IMR-90 (cell line): ENCODE results near the gene SMG5. TPM values are rescaled to one million over a fixed set of nuclear protein-coding genes. Genes with fewer than 3 reads are reported as not detected.

ENCODE experiments used
- ATAC-seq: fragments of 200-7000 bp; cut with Tn5 transposase; 2 replicates; pipeline ENCODE4 v1.9.1; 2020; ENCODE audit warnings: low read depth, mild to moderate bottlenecking, moderate library complexity
- BruUV-seq: library from RNA; stranded (reverse); fragments of 400-500 nt; replicated peaks from 2 replicates; lab custom pipeline; 2021; lab: Mats Ljungman, UMichigan
- CTCF ChIA-PET: fragments of 300-600 bp; formaldehyde crosslinking; extraction: SDS; loops from one replicate; lab custom pipeline; 2021; ENCODE audit warnings: antibody characterized with exemption; lab: Yijun Ruan, JAX
- POLR2A ChIA-PET: fragments of 300-600 bp; sonication (Branson Sonifier 250); formaldehyde crosslinking; loops from one replicate; lab custom pipeline; 2022; ENCODE audit warnings: antibody characterized with exemption; ENCODE audit not compliant: unreplicated experiment; lab: Charles Lee
- DNase-seq: peaks from one replicate; pipeline ENCODE4 v3.0.0; 2013
- H2AFZ ChIP-seq: replicated peaks from 2 replicates; pipeline ENCODE3; 2013; ENCODE audit warnings: low read length, mild to moderate bottlenecking; ENCODE audit not compliant: poor library complexity
- H2AK5ac ChIP-seq: 2 replicates; pipeline ENCODE4 v1.6.1; 2013; ENCODE audit warnings: low read depth, low read length, inconsistent platforms
- H2AK9ac ChIP-seq: replicated peaks from 2 replicates; pipeline ENCODE3; 2013; ENCODE audit warnings: mild to moderate bottlenecking, low read depth, low read length, moderate library complexity; ENCODE audit not compliant: poor library complexity
- H2BK120ac ChIP-seq: 2 replicates; pipeline ENCODE4 v1.6.1; 2013; ENCODE audit warnings: low read depth, low read length, inconsistent platforms
- H2BK15ac ChIP-seq: 3 replicates; pipeline ENCODE4 v1.6.1; 2013; ENCODE audit warnings: low read depth, low read length, inconsistent platforms
- H2BK20ac ChIP-seq: 2 replicates; pipeline ENCODE4 v1.6.1; 2013; ENCODE audit warnings: low read depth, mild to moderate bottlenecking, inconsistent platforms, low read length, moderate library complexity
- H2BK5ac ChIP-seq: 2 replicates; pipeline ENCODE4 v1.6.1; 2013; ENCODE audit warnings: mild to moderate bottlenecking, low read depth, low read length, inconsistent platforms; ENCODE audit not compliant: poor library complexity, severe bottlenecking
- H3K14ac ChIP-seq: replicated peaks from 2 replicates; pipeline ENCODE4 v1.6.1; 2013; ENCODE audit warnings: low read depth, low read length, inconsistent platforms
- H3K18ac ChIP-seq: 2 replicates; pipeline ENCODE4 v1.6.1; 2013; ENCODE audit warnings: low read depth, low read length, control low read depth
- H3K23ac ChIP-seq: 2 replicates; pipeline ENCODE4 v1.6.1; 2013; ENCODE audit warnings: low read depth, low read length, inconsistent platforms
- H3K27ac ChIP-seq: 2 replicates; pipeline ENCODE4 v1.5.1; 2013; ENCODE audit warnings: mild to moderate bottlenecking, control low read depth, low read length; ENCODE audit not compliant: insufficient read depth
- H3K27me3 ChIP-seq: 2 replicates; pipeline ENCODE4 v1.6.1; 2013; ENCODE audit warnings: low read length; ENCODE audit not compliant: control insufficient read depth, insufficient read depth
- H3K36me3 ChIP-seq: 2 replicates; pipeline ENCODE4 v1.6.1; 2013; ENCODE audit warnings: low read length, mixed read lengths; ENCODE audit not compliant: control insufficient read depth, insufficient read depth
- H3K4ac ChIP-seq: 2 replicates; pipeline ENCODE4 v1.6.1; 2013; ENCODE audit warnings: low read depth, low read length, inconsistent platforms
- H3K4me1 ChIP-seq: 2 replicates; pipeline ENCODE4 v1.6.1; 2013; ENCODE audit warnings: low read length, mixed read lengths; ENCODE audit not compliant: control insufficient read depth, insufficient read depth
- H3K4me2 ChIP-seq: 2 replicates; pipeline ENCODE4 v1.6.1; 2013; ENCODE audit warnings: low read depth, mild to moderate bottlenecking, control low read depth, low read length, moderate library complexity
- H3K4me3 ChIP-seq: 2 replicates; pipeline ENCODE4 v1.5.1; 2013; ENCODE audit warnings: low read depth, mild to moderate bottlenecking, control low read depth, low read length, moderate library complexity; ENCODE audit not compliant: insufficient read depth
- H3K56ac ChIP-seq: 2 replicates; pipeline ENCODE4 v1.6.1; 2013; ENCODE audit warnings: low read length, inconsistent platforms; ENCODE audit not compliant: insufficient read depth; ENCODE audit errors: extremely low read depth
- H3K79me1 ChIP-seq, 2 experiments: 2 replicates each; pipeline ENCODE4 v1.6.1; 2013; ENCODE audit warnings: low read length in 2 of 2, inconsistent platforms in 1 of 2, low read depth in 1 of 2
- H3K9ac ChIP-seq: 2 replicates; pipeline ENCODE4 v1.6.1; 2013; ENCODE audit warnings: low read depth, low read length, control low read depth
- H3K9me1 ChIP-seq: 2 replicates; pipeline ENCODE4 v1.6.1; 2013; ENCODE audit warnings: low read length, inconsistent platforms; ENCODE audit not compliant: insufficient read depth
- H3K9me3 ChIP-seq: 2 replicates; pipeline ENCODE4 v1.6.1; 2013; ENCODE audit warnings: low read length; ENCODE audit not compliant: control insufficient read depth, insufficient read depth
- H4K20me1 ChIP-seq: 2 replicates; pipeline ENCODE4 v1.6.1; 2013; ENCODE audit warnings: low read length, inconsistent platforms; ENCODE audit not compliant: insufficient read depth
- H4K5ac ChIP-seq: 2 replicates; pipeline ENCODE4 v1.6.1; 2013; ENCODE audit warnings: mild to moderate bottlenecking, low read depth, low read length, control low read depth
- H4K8ac ChIP-seq, 2 experiments: 2 replicates each; pipeline ENCODE4 v1.6.1; 2013; ENCODE audit warnings: low read depth in 2 of 2, low read length in 2 of 2, control low read depth in 1 of 2, inconsistent platforms in 1 of 2
- H4K91ac ChIP-seq: 2 replicates; pipeline ENCODE4 v1.6.1; 2013; ENCODE audit warnings: low read depth, low read length, inconsistent platforms; ENCODE audit not compliant: insufficient read depth
- CEBPB ChIP-seq: IDR thresholded peaks from 2 replicates; pipeline ENCODE4 v1.6.1; 2012; ENCODE audit warnings: low read depth, low read length, improper control_type of control experiment
- CTCF ChIP-seq: conservative IDR thresholded peaks from 2 replicates; pipeline ENCODE4 v1.5.1; 2012; ENCODE audit warnings: mild to moderate bottlenecking, low read depth, low read length, improper control_type of control experiment
- ELK1 ChIP-seq: fragments of 150-350 bp; IDR thresholded peaks from 2 replicates; pipeline ENCODE4 v1.6.1; 2016; ENCODE audit warnings: low read depth, mild to moderate bottlenecking, low read length, moderate library complexity, borderline replicate concordance
- FOS ChIP-seq: fragments of 150-350 bp; IDR thresholded peaks from 2 replicates; pipeline ENCODE4 v1.6.1; 2016; ENCODE audit warnings: low read depth, low read length
- MAFK ChIP-seq: IDR thresholded peaks from 2 replicates; pipeline ENCODE4 v1.6.1; 2012; ENCODE audit warnings: low read depth, low read length, improper control_type of control experiment
- MAZ ChIP-seq: IDR thresholded peaks from 2 replicates; pipeline ENCODE4 v1.6.1; 2012; ENCODE audit warnings: low read depth, mild to moderate bottlenecking, low read length, improper control_type of control experiment, moderate library complexity, borderline replicate concordance
- NFE2L2 ChIP-seq: fragments of 150-350 bp; IDR thresholded peaks from 2 replicates; pipeline ENCODE4 v1.6.1; 2016; ENCODE audit warnings: low read depth, mild to moderate bottlenecking, low read length
- POLR2A ChIP-seq: IDR thresholded peaks from 2 replicates; pipeline ENCODE4 v1.6.1; 2012; ENCODE audit warnings: mild to moderate bottlenecking, low read depth, low read length
- RAD21 ChIP-seq: IDR thresholded peaks from 2 replicates; pipeline ENCODE4 v1.6.1; 2012; ENCODE audit warnings: low read length, improper control_type of control experiment
- RCOR1 ChIP-seq: IDR thresholded peaks from 2 replicates; pipeline ENCODE4 v1.6.1; 2012; ENCODE audit warnings: mild to moderate bottlenecking, low read length, improper control_type of control experiment; ENCODE audit not compliant: insufficient replicate concordance
- RFX5 ChIP-seq: IDR thresholded peaks from 2 replicates; pipeline ENCODE4 v1.8.0; 2012; ENCODE audit warnings: low read depth, mild to moderate bottlenecking, low read length, moderate library complexity
- SMC3 ChIP-seq: fragments of 150-350 bp; IDR thresholded peaks from 2 replicates; pipeline ENCODE4 v1.6.1; 2016; ENCODE audit warnings: low read depth, mild to moderate bottlenecking, antibody characterized with exemption, low read length, moderate library complexity
- USF2 ChIP-seq: fragments of 150-350 bp; IDR thresholded peaks from 2 replicates; pipeline ENCODE4 v1.6.1; 2017; ENCODE audit warnings: mild to moderate bottlenecking, antibody characterized with exemption, low read length, low read depth
- WGBS, 2 experiments: methylation state at CpG; one replicate each; pipeline versions ENCODE4 v1.1.5 to v1.1.7; 2013; ENCODE audit warnings: missing lambda C conversion rate in 2 of 2; ENCODE audit not compliant: insufficient read length in 1 of 2; ENCODE audit errors: extremely low coverage in 2 of 2; 5-methylcytosine and 5-hydroxymethylcytosine counted together
- dilution Hi-C: fragments of 300-500 bp; cut with HindIII; formaldehyde crosslinking; loops from one replicate; pipeline ENCODE4 v1.14.3; 2018; ENCODE audit warnings: low sequenced_read_pairs; ENCODE audit not compliant: unreplicated experiment
- in situ Hi-C: fragments of 300-500 bp; cut with MboI; formaldehyde crosslinking; loops from 3 replicates; pipeline ENCODE4 v1.14.3; 2019; ENCODE audit warnings: low sequenced_read_pairs, inconsistent platforms, mixed read lengths
- intact Hi-C: fragments of 100-400 bp; cut with micrococcal nuclease; formaldehyde crosslinking; loops from 2 replicates; pipeline ENCODE4 v1.10.0; 2022
- polyA plus RNA-seq, 3 experiments: library from polyadenylated mRNA; depleted of rRNA; stranded (reverse); fragments of >200 nt; gene quantifications; 2 replicates each; pipeline ENCODE4 v1.2.3, GENCODE V29; 2012; ENCODE audit warnings: low replicate concordance in 1 of 3
- total RNA-seq: library from RNA; depleted of rRNA; stranded (reverse); fragments of >200 nt; gene quantifications from 2 replicates; pipeline ENCODE4 v1.2.3, GENCODE V29; 2012

SMG5 gene
- total and polyA plus RNA-seq, 2 of the 4 experiments (the other 2 are of a cell fraction) = 34.7 to 37.3 TPM

- CTCF ChIA-PET = interaction anchor here (0.9 kb wide), 1 partner anchor 16 kb away, joined by 3 read pairs; no protein-coding TSS in a partner anchor
- H3K4me2 ChIP-seq = no peak overlapping the region
- H2BK20ac ChIP-seq = no peak overlapping the region
- no peak overlapping the region for H2BK120ac ChIP-seq
- H4K8ac ChIP-seq = no peak overlapping the region
- H2AK9ac ChIP-seq = no peak overlapping the region
- H3K4me1 ChIP-seq = peaks cover 6% of the 10 kb centered on the region
- H3K9me1 ChIP-seq = no peaks in the 10 kb centered on the region
- no peak overlapping the region for H3K4ac ChIP-seq
- peaks cover 70% of the 10 kb centered on the region for H3K36me3 ChIP-seq
- H2BK15ac ChIP-seq = no peak overlapping the region
- POLR2A ChIA-PET = no interaction called here
- in situ Hi-C loops (no loop called here), dilution Hi-C loops (no loop called here), intact Hi-C loops (no loop called here)
- no peak overlapping the region for H3K56ac ChIP-seq
- no peak overlapping the region for H3K27ac ChIP-seq
- no CpG with 5 or more reads among the region's 3 CpGs for WGBS, 2 experiments
- DNase-seq (peak; percentile 21), ATAC-seq (no peak)
- H2AFZ ChIP-seq = no peak overlapping the region
- no peak overlapping the region for H4K91ac ChIP-seq
- no TSS peak for BruUV-seq
- H4K20me1 ChIP-seq = peaks cover 21% of the 10 kb centered on the region; the same call in 1 of the 2 replicates
- TF ChIP-seq POLR2A (no peak), USF2 (no peak), NFE2L2 (no peak), MAZ (no peak), RCOR1 (no peak), FOS (no peak), CEBPB (no peak), RAD21 (no peak), RFX5 (no peak), MAFK (no peak), SMC3 (no peak), ELK1 (no peak), CTCF (no peak)
- no peaks in the 10 kb centered on the region for H3K27me3 ChIP-seq
- H2BK5ac ChIP-seq = peak overlapping the region; percentile 10
- no peak overlapping the region for H3K23ac ChIP-seq
- H3K18ac ChIP-seq = no peak overlapping the region
- H3K9ac ChIP-seq = no peak overlapping the region
- H3K9me3 ChIP-seq = no peaks in the 10 kb centered on the region
- peaks cover 13 to 42% of the 10 kb centered on the region in 2 experiments for H3K79me1 ChIP-seq
- no peak overlapping the region for H2AK5ac ChIP-seq
- H4K5ac ChIP-seq = no peak overlapping the region
- no peak overlapping the region for H3K4me3 ChIP-seq
- H3K14ac ChIP-seq = no peak overlapping the region
Observed at GRCh38 chr1:156320560-156320959, 37.9 kb upstream of the SMG5 start.
